CD14-positive monocyte (primary cell): Measurements from ENCODE around the gene AHSA1. TPM values are rescaled to one million over a fixed set of nuclear protein-coding genes. Genes with fewer than 3 reads are reported as not detected.

Source experiments
- DNase-seq, 3 donors: peaks; one replicate each; pipeline ENCODE4 v3.0.0-alpha.2; 2011 to 2022
- H2AFZ ChIP-seq: 2 replicates; pipeline ENCODE4 v1.6.0; 2012; ENCODE audit warnings: mild to moderate bottlenecking, low read depth, low read length, inconsistent platforms; ENCODE audit not compliant: insufficient read depth, poor library complexity, severe bottlenecking
- H3K27ac ChIP-seq, 2 donors: 1 replicate in 1 of 2; 2 replicates in 1 of 2; pipeline ENCODE4 v1.5.1; 2012 to 2013; ENCODE audit warnings: low read length in 2 of 2, control low read depth in 1 of 2, inconsistent platforms in 1 of 2, low read depth in 1 of 2, mild to moderate bottlenecking in 1 of 2
- H3K27me3 ChIP-seq, 2 donors: one replicate each; pipeline versions ENCODE4 v1.6.0 to v1.6.1; 2011 to 2013; ENCODE audit warnings: low read length in 2 of 2; ENCODE audit not compliant: control insufficient read depth in 2 of 2, insufficient read depth in 2 of 2
- H3K36me3 ChIP-seq, 2 donors: replicated peaks in 1 of 2; 1 replicate in 1 of 2; 2 replicates in 1 of 2; pipeline versions ENCODE4 v1.5.1 to v1.6.1; 2012 to 2013; ENCODE audit warnings: low read length in 2 of 2, control low read depth in 1 of 2, inconsistent platforms in 1 of 2, mild to moderate bottlenecking in 1 of 2; ENCODE audit not compliant: insufficient read depth in 2 of 2, control insufficient read depth in 1 of 2
- H3K4me1 ChIP-seq, 2 donors: 1 replicate in 1 of 2; 2 replicates in 1 of 2; pipeline versions ENCODE4 v1.5.1 to v1.6.1; 2012 to 2013; ENCODE audit warnings: low read length in 2 of 2, control low read depth in 1 of 2, inconsistent platforms in 1 of 2, mild to moderate bottlenecking in 1 of 2, moderate library complexity in 1 of 2; ENCODE audit not compliant: insufficient read depth in 2 of 2, control insufficient read depth in 1 of 2
- H3K4me2 ChIP-seq: replicated peaks from 2 replicates; pipeline ENCODE3; 2012; ENCODE audit warnings: low read length, moderate library complexity, mild to moderate bottlenecking; ENCODE audit not compliant: poor library complexity, severe bottlenecking; ENCODE audit errors: extremely low read depth
- H3K4me3 ChIP-seq, 3 experiments: fragments of 200-600 bp in 1 of 3; sonication (generic) in 1 of 3; replicated peaks in 1 of 3; 1 replicate in 2 of 3; 2 replicates in 1 of 3; pipeline ENCODE4 v1.5.1; 2011 to 2013; ENCODE audit warnings: low read length in 3 of 3, mild to moderate bottlenecking in 3 of 3, control low read depth in 2 of 3, low read depth in 2 of 3, inconsistent platforms in 1 of 3, moderate library complexity in 1 of 3
- H3K79me2 ChIP-seq: 2 replicates; pipeline ENCODE4 v1.6.0; 2012; ENCODE audit warnings: mild to moderate bottlenecking, control low read depth, inconsistent platforms, low read length, moderate library complexity; ENCODE audit not compliant: insufficient read depth
- H3K9ac ChIP-seq: 2 replicates; pipeline ENCODE4 v1.6.0; 2017; ENCODE audit warnings: low read length, mild to moderate bottlenecking; ENCODE audit not compliant: insufficient read depth, poor library complexity, severe bottlenecking
- H3K9me3 ChIP-seq, 2 donors: replicated peaks in 1 of 2; 1 replicate in 1 of 2; 2 replicates in 1 of 2; pipeline versions ENCODE4 v1.5.1 to v1.6.1; 2012 to 2013; ENCODE audit warnings: low read length in 2 of 2, control low read depth in 1 of 2; ENCODE audit not compliant: control insufficient read depth in 1 of 2, insufficient read depth in 1 of 2
- H4K20me1 ChIP-seq: 2 replicates; pipeline ENCODE4 v1.6.0; 2012; ENCODE audit warnings: mild to moderate bottlenecking, low read length, control low read depth, moderate library complexity; ENCODE audit not compliant: insufficient read depth
- H3K27ac Mint-ChIP-seq, 7 donors: one replicate each; pipeline ENCODE4 v1.8.0; 2020; ENCODE audit warnings: mild to moderate bottlenecking in 7 of 7, mixed read lengths in 7 of 7, moderate library complexity in 6 of 7, inconsistent platforms in 2 of 7
- H3K27me3 Mint-ChIP-seq, 3 donors: one replicate each; pipeline ENCODE4 v1.8.0; 2021 to 2022; ENCODE audit warnings: low read depth in 3 of 3, mild to moderate bottlenecking in 3 of 3, mixed read lengths in 3 of 3, moderate library complexity in 3 of 3, inconsistent platforms in 1 of 3
- H3K36me3 Mint-ChIP-seq, 2 donors: one replicate each; pipeline ENCODE4 v1.8.0; 2020; ENCODE audit warnings: mixed read lengths in 2 of 2, inconsistent platforms in 1 of 2, mild to moderate bottlenecking in 1 of 2
- H3K4me1 Mint-ChIP-seq: one replicate; pipeline ENCODE4 v1.8.0; 2020; ENCODE audit warnings: mild to moderate bottlenecking, mixed read lengths
- H3K4me3 Mint-ChIP-seq, 2 donors: one replicate each; pipeline ENCODE4 v1.8.0; 2020; ENCODE audit warnings: mild to moderate bottlenecking in 2 of 2, mixed read lengths in 2 of 2, moderate library complexity in 1 of 2
- H3K9me3 Mint-ChIP-seq, 7 donors: one replicate each; pipeline ENCODE4 v1.8.0; 2020 to 2022; ENCODE audit warnings: mixed read lengths in 7 of 7, mild to moderate bottlenecking in 6 of 7, moderate library complexity in 6 of 7, inconsistent platforms in 2 of 7
- WGBS: methylation state at CpG from one replicate; pipeline ENCODE4 v1.1.5; 2013; ENCODE audit warnings: missing lambda C conversion rate; ENCODE audit not compliant: insufficient coverage; 5-methylcytosine and 5-hydroxymethylcytosine counted together
- intact Hi-C, 2 donors: fragments of 100-400 bp; cut with micrococcal nuclease; formaldehyde crosslinking; loops; one replicate each; pipeline versions ENCODE4 v1.15.0 to v1.15.1; 2023
- polyA plus RNA-seq, 3 donors: library from polyadenylated mRNA; depleted of rRNA in 1 of 3; unstranded in 2 of 3; stranded (reverse) in 1 of 3; fragments of 300-500 nt in 2 of 3; fragments of >200 nt in 1 of 3; fragmentation: Illumina TruSeq in 2 of 3; gene quantifications; 1 replicate in 2 of 3; 2 replicates in 1 of 3; pipeline ENCODE4 v1.2.3, GENCODE V29; 2012 to 2021
- TF ChIP-seq, protein P1 (sequence below): fragments of 200-600 bp; IDR thresholded peaks from one replicate; pipeline ENCODE4 v1.8.0; 2022; ENCODE audit warnings: antibody characterized with exemption, mild to moderate bottlenecking

The AHSA1 gene
- polyA plus RNA-seq, 3 donors = 59.5 to 72.5 (median 71.5) TPM

DNA sequence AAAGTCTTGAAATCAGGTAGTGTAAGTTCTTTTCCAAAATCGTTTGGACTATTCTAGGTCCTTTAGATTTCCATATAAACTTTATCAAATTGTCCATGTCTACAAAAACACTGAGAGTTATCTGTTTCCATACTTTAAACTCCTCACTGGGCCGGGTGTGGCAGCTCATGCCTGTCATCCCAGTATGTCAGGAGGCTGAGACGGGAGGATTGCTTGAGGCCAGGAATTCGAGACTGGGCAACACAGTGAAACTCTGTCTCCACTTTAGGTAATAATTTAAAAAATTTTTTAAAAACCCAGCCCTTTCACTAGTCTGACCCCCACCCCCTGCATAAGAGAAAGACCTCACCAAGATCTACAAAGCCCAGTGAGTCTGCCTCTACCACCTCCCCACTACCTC lies 47.1 kb downstream of the AHSA1 start:
- Histone ChIP-seq H3K9me3 (peaks cover 3 to 5% of the 10 kb centered on the region in 2 donors), H3K36me3 (peaks cover 36 to 53% of the 10 kb centered on the region in 2 donors), H3K4me3 (no peak overlapping the region), H2AFZ (no peak overlapping the region), H3K79me2 (no peaks in the 10 kb centered on the region), H3K4me1 (no peaks in the 10 kb centered on the region), H3K27ac (no peak overlapping the region), H3K4me2 (no peak overlapping the region), H3K27me3 (peaks cover 7 to 10% of the 10 kb centered on the region in 2 donors), H4K20me1 (peaks cover 24% of the 10 kb centered on the region), H3K9ac (no peak overlapping the region)
- Mint-ChIP-seq H3K27me3 (peaks cover 15 to 18% (median 18%) of the 10 kb centered on the region in 3 donors), H3K27ac (no peak overlapping the region), H3K4me1 (no peaks in the 10 kb centered on the region), H3K4me3 (no peak overlapping the region), H3K9me3 (peaks cover 4 to 12% (median 6%) of the 10 kb centered on the region in 7 donors), H3K36me3 (peaks cover 50 to 55% of the 10 kb centered on the region in 2 donors)
- intact Hi-C loops = no loop called here
- DNase-seq = no peak
- WGBS = no CpG with 5 or more reads among the region's 4 CpGs
- TF ChIP-seq, protein P1, sequence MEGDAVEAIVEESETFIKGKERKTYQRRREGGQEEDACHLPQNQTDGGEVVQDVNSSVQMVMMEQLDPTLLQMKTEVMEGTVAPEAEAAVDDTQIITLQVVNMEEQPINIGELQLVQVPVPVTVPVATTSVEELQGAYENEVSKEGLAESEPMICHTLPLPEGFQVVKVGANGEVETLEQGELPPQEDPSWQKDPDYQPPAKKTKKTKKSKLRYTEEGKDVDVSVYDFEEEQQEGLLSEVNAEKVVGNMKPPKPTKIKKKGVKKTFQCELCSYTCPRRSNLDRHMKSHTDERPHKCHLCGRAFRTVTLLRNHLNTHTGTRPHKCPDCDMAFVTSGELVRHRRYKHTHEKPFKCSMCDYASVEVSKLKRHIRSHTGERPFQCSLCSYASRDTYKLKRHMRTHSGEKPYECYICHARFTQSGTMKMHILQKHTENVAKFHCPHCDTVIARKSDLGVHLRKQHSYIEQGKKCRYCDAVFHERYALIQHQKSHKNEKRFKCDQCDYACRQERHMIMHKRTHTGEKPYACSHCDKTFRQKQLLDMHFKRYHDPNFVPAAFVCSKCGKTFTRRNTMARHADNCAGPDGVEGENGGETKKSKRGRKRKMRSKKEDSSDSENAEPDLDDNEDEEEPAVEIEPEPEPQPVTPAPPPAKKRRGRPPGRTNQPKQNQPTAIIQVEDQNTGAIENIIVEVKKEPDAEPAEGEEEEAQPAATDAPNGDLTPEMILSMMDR = no peak

DNA sequence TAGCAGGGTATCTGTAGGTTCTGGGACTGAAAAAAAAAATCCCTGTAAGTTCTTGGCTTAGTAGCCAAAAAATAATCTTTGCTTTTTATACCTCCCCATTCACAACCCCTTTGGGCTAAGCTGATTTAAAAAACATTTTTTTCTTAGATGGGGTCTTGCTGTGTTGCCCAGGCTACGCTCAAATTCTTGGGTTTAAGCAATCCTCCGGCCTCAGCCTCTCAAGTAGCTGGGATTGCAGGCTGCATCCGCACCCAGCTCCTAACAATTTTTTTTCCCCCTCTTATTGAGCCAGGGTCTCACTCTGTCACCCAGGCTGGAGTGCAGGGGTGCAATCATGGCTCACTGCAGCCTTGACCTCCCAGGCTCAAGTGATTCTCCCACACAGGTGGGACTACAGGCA lies 49.9 kb downstream of the AHSA1 start:
- Mint-ChIP-seq H3K27ac (no peak overlapping the region), H3K36me3 (peaks cover 75 to 81% of the 10 kb centered on the region in 2 donors), H3K9me3 (peaks cover 4 to 12% (median 6%) of the 10 kb centered on the region in 7 donors), H3K4me1 (no peaks in the 10 kb centered on the region), H3K27me3 (peaks cover 0 to 1% (median 1%) of the 10 kb centered on the region in 3 donors), H3K4me3 (no peak overlapping the region)
- Histone ChIP-seq H3K9me3 (peaks cover 0 to 5% of the 10 kb centered on the region in 2 donors), H3K79me2 (no peaks in the 10 kb centered on the region), H3K36me3 (peaks cover 61 to 81% of the 10 kb centered on the region in 2 donors), H3K4me2 (no peak overlapping the region), H3K9ac (no peak overlapping the region), H3K27me3 (no peaks in the 10 kb centered on the region), H3K4me3 (no peak overlapping the region), H3K27ac (no peak overlapping the region), H2AFZ (no peak overlapping the region), H3K4me1 (no peaks in the 10 kb centered on the region), H4K20me1 (peaks cover 43% of the 10 kb centered on the region)
- intact Hi-C loops = no loop called here
- no peak for DNase-seq
- TF ChIP-seq, protein P1 = no peak
- WGBS = 100% methylated on average over 3 of the region's 3 CpGs
